GM23248 (cell line): Measurements from ENCODE around the gene ZNF469. TPM values are rescaled to one million over a fixed set of nuclear protein-coding genes. Genes with fewer than 3 reads are reported as not detected.

Experiments used
- DNase-seq: peaks from one replicate; pipeline ENCODE4 v3.0.0-alpha.2; 2015
- H2AFZ ChIP-seq: fragments of 200-600 bp; sonication (generic); 2 replicates; pipeline ENCODE4 v1.6.1; 2016; ENCODE audit warnings: antibody characterized with exemption
- H3F3A ChIP-seq: fragments of 200-600 bp; sonication (generic); 2 replicates; pipeline ENCODE4 v1.6.1; 2016; ENCODE audit warnings: mild to moderate bottlenecking, antibody characterized with exemption, mixed run types; ENCODE audit not compliant: insufficient read depth
- H3K27ac ChIP-seq: fragments of 200-600 bp; sonication (generic); 2 replicates; pipeline ENCODE4 v1.5.1; 2016; ENCODE audit warnings: mild to moderate bottlenecking
- H3K27me3 ChIP-seq: fragments of 200-600 bp; sonication (generic); replicated peaks from 2 replicates; pipeline ENCODE4 v1.6.1; 2016; ENCODE audit warnings: mild to moderate bottlenecking; ENCODE audit not compliant: insufficient read depth
- H3K36me3 ChIP-seq: fragments of 200-600 bp; sonication (generic); 2 replicates; pipeline ENCODE4 v1.6.1; 2016; ENCODE audit warnings: low read depth, mild to moderate bottlenecking
- H3K4me1 ChIP-seq: fragments of 200-600 bp; sonication (generic); 2 replicates; pipeline ENCODE4 v1.6.1; 2016; ENCODE audit warnings: mild to moderate bottlenecking; ENCODE audit not compliant: insufficient read depth
- H3K4me2 ChIP-seq: fragments of 200-600 bp; sonication (generic); one replicate; pipeline ENCODE4 v1.6.1; 2016; ENCODE audit warnings: mild to moderate bottlenecking; ENCODE audit not compliant: unreplicated experiment
- H3K4me3 ChIP-seq: fragments of 200-600 bp; sonication (generic); 2 replicates; pipeline ENCODE4 v1.5.1; 2016; ENCODE audit warnings: mild to moderate bottlenecking
- H3K79me2 ChIP-seq: fragments of 200-600 bp; sonication (generic); 2 replicates; pipeline ENCODE4 v1.6.1; 2016; ENCODE audit warnings: mild to moderate bottlenecking; ENCODE audit not compliant: insufficient read depth
- H3K9ac ChIP-seq: fragments of 200-600 bp; sonication (generic); 2 replicates; pipeline ENCODE4 v1.6.1; 2016; ENCODE audit warnings: mild to moderate bottlenecking
- H3K9me2 ChIP-seq: fragments of 200-600 bp; sonication (generic); 2 replicates; pipeline ENCODE4 v1.6.1; 2016; ENCODE audit warnings: mixed run types, mild to moderate bottlenecking, moderate library complexity; ENCODE audit not compliant: insufficient read depth
- H3K9me3 ChIP-seq: fragments of 200-600 bp; sonication (generic); one replicate; pipeline ENCODE4 v1.6.1; 2017; ENCODE audit warnings: low read depth
- H4K20me1 ChIP-seq: fragments of 200-600 bp; sonication (generic); 2 replicates; pipeline ENCODE4 v1.6.0; 2016; ENCODE audit not compliant: insufficient read depth
- EZH2 ChIP-seq: fragments of 200-600 bp; sonication (generic); IDR thresholded peaks from 2 replicates; pipeline ENCODE4 v1.6.1; 2018; ENCODE audit warnings: antibody characterized with exemption, mild to moderate bottlenecking; ENCODE audit not compliant: insufficient read depth, poor library complexity, severe bottlenecking
- EZH2phosphoT487 ChIP-seq: fragments of 200-600 bp; sonication (generic); IDR thresholded peaks from 2 replicates; pipeline ENCODE4 v1.6.1; 2018; ENCODE audit warnings: antibody characterized with exemption, moderate library complexity, mild to moderate bottlenecking, low read depth; ENCODE audit not compliant: insufficient read depth
- WGBS, 2 experiments: methylation state at CpG; one replicate each; pipeline ENCODE4 v1.1.6; 2015 to 2017; ENCODE audit warnings: low lambda C conversion rate in 2 of 2, low coverage in 1 of 2; ENCODE audit errors: missing lambda C conversion rate in 2 of 2; 5-methylcytosine and 5-hydroxymethylcytosine counted together
- in situ Hi-C: fragments of 300-500 bp; cut with MboI; formaldehyde crosslinking; loops from 2 replicates; pipeline ENCODE4 v1.15.0; 2020
- polyA plus RNA-seq: library from polyadenylated mRNA; unstranded; fragments of >200 nt; fragmentation: Nextera tagmentation; extraction: Ambion mirVana; gene quantifications from 2 replicates; pipeline ENCODE4 v1.2.1, GENCODE V29; 2016
- total RNA-seq: library from RNA; depleted of rRNA; stranded (reverse); fragments of >200 nt; shearing (Covaris generic); gene quantifications from 2 replicates; pipeline ENCODE4 v1.2.3, GENCODE V29; 2014; rRNA removed

ZNF469 gene
- total RNA-seq: 2.3 and 2.6 TPM in 2 replicates
- polyA plus RNA-seq: 0.65 and 0.70 TPM in 2 replicates

DNA sequence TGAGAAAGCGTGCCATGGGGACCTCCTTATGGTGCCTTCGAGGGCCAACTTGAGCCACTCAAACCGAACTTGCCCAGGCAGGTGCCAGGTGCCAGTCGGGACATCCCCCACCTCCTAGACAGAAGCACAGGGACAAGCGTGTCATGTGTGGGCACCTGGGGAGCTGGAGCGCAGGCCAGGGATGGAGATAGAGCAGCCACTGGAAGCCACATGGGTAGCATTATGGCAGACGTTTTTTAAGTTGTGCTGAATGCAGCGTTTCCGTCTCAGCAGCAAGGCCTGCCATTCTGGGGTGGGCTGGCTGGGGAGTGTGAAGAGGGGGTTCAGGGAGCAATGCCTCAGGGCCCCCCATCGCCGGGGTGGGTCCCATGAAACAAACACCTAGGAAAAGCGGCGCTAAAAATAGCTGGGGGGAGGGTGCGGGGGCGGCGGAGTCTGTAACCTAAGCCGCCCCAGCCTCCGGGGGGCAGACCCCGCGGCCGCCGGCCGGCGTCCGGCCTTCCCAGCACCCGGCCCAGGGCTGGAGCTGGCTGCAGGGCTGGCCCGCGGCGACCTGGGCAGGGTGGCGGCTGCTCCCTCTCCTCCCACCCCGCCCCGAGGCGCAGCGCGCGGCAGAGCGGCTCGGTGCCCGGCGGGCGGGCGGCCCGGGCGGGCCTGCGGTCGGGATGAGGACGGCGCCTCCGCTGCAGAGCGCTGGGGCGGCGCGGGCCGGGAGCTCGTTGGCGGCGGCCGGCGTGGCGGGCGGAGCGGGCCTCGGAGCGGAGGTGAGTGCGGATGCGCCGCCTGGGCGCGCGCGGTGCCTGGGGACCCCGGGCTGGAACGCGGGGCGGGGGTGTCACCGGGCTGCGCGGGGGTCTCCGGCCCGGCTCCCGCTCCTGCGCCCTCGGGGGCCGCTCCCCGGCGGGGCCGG is at the start of gene ZNF469:
Gene ZNF469, plus strand, starts transcription at position 469 of the 910 bp plus-strand sequence. CDS start 44,512 bp downstream, outside the sequence.
- Histone ChIP-seq H4K20me1 (no peaks in the 10 kb centered on the region), H3K27ac (peak within 1 kb of the TSS; percentile 40), H3K4me2 (peak within 1 kb of the TSS; percentile 80), H3K27me3 (no peaks in the 10 kb centered on the region), H3K9ac (peak within 1 kb of the TSS; percentile 83), H3K4me1 (no peaks in the 10 kb centered on the region; the same call in 1 of the 2 replicates), H3K4me3 (peak within 1 kb of the TSS; percentile 80), H3F3A (0 out of 2 replicates have a peak, but pooled peaks cover 7% of the 10 kb centered on the region), H3K79me2 (peaks cover 41% of the 10 kb centered on the region), H2AFZ (peak within 1 kb of the TSS; percentile 47), H3K9me3 (no peaks in the 10 kb centered on the region), H3K36me3 (no peaks in the 10 kb centered on the region), H3K9me2 (no peaks in the 10 kb centered on the region)
- WGBS, 2 experiments: 13 to 27% methylated on average over 22 to 55 of the region's 87 CpGs
- peak; percentile 77 for DNase-seq
- TF ChIP-seq EZH2: no peak
- no peak for TF ChIP-seq EZH2phosphoT487
- in situ Hi-C loops: no loop called here

DNA sequence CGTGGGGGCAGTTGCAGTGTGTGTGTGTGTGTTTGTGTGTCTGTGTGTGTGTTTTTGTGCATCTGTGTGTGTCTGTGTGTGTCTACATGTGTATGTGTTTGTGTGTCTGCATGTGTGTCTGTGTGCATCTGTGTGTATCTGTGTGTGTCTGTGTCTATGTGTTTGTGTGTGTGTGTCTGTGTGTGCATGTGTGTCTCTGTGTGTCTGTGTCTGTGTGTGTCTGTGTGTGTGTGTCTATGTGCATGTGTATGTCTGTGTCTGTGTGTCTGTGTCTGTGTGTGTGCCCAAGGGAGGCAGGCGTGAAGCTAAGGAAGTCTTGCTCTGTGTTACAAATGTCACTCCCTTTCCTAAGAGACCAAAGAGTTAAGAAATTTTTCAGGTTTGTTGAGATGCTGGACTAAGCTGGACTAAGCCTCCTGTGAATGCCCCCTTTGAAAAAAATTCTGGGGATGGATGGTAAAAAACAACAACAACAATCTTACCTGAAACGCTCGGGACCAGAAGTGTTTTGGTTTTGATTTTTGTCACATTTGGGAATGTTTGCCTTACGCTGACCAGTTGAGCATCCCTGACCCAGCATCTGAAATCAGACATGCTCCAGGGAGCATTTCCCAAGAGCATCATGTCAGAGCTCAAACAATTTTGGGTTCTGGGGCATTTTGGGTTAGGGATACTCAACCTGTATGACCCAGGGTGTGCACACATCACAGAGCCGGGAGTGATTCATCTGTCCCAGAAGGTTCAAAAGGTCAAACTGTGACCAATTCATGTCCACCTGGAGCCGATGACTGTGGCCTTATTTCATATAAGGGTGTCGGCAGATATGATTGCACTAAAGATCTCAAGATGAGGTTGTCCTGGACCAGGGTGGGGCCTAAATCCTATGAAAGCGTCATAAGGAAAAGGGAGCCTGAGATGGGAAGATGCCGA is 48.6 kb upstream of the ZNF469 start:
- no peaks in the 10 kb centered on the region for H4K20me1 ChIP-seq
- WGBS, 2 experiments: 86 to 89% methylated on average over 10 of the region's 10 CpGs
- H2AFZ ChIP-seq: no peak overlapping the region
- H3K9me3 ChIP-seq: no peaks in the 10 kb centered on the region
- H3K4me2 ChIP-seq: no peak overlapping the region
- H3K9me2 ChIP-seq: no peaks in the 10 kb centered on the region
- no peak overlapping the region for H3K4me3 ChIP-seq
- H3K9ac ChIP-seq: peak overlapping the region; percentile 46
- no peaks in the 10 kb centered on the region for H3K79me2 ChIP-seq
- peaks cover 23% of the 10 kb centered on the region for H3K4me1 ChIP-seq
- in situ Hi-C loops: no loop called here
- no peaks in the 10 kb centered on the region for H3K36me3 ChIP-seq
- TF ChIP-seq EZH2 (no peak), EZH2phosphoT487 (no peak)
- H3F3A ChIP-seq: peaks cover 28% of the 10 kb centered on the region
- no peaks in the 10 kb centered on the region for H3K27me3 ChIP-seq
- no peak for DNase-seq
- H3K27ac ChIP-seq: peak overlapping the region; percentile 99

- TF ChIP-seq EZH2 (no peak), EZH2phosphoT487 (no peak)
- 88% methylated on average over 29 of the region's 29 CpGs for WGBS, 2 experiments
- Histone ChIP-seq H3K27ac (no peak overlapping the region), H3K9ac (no peak overlapping the region), H3K4me2 (no peak overlapping the region), H3K79me2 (no peaks in the 10 kb centered on the region), H3K9me2 (no peaks in the 10 kb centered on the region), H3K4me3 (no peak overlapping the region), H2AFZ (no peak overlapping the region), H3K27me3 (no peaks in the 10 kb centered on the region), H3K4me1 (peaks cover 23% of the 10 kb centered on the region), H3F3A (peaks cover 28% of the 10 kb centered on the region), H3K36me3 (no peaks in the 10 kb centered on the region), H4K20me1 (no peaks in the 10 kb centered on the region), H3K9me3 (no peaks in the 10 kb centered on the region)
- no peak for DNase-seq
- in situ Hi-C loops: no loop called here
Measured at GRCh38 chr16:88334778-88335720, 47.7 kb upstream of the ZNF469 start.

- H3K4me1 ChIP-seq: peaks cover 19% of the 10 kb centered on the region
- TF ChIP-seq EZH2 (no peak), EZH2phosphoT487 (no peak)
- in situ Hi-C loops: no loop called here
- no peak overlapping the region for H3K9ac ChIP-seq
- no peak overlapping the region for H3K4me3 ChIP-seq
- no peaks in the 10 kb centered on the region for H3K9me3 ChIP-seq
- no peaks in the 10 kb centered on the region for H3K79me2 ChIP-seq
- no peaks in the 10 kb centered on the region for H3K27me3 ChIP-seq
- no peaks in the 10 kb centered on the region for H4K20me1 ChIP-seq
- no peak overlapping the region for H3K27ac ChIP-seq
- no peak for DNase-seq
- WGBS, 2 experiments: 94% methylated on average over 8 of the region's 8 CpGs
- no peak overlapping the region for H3K4me2 ChIP-seq
- no peaks in the 10 kb centered on the region for H3K36me3 ChIP-seq
- no peak overlapping the region for H2AFZ ChIP-seq
- no peaks in the 10 kb centered on the region for H3K9me2 ChIP-seq
- H3F3A ChIP-seq: peaks cover 28% of the 10 kb centered on the region
Measured at GRCh38 chr16:88337021-88337420, 45.7 kb upstream of the ZNF469 start.
